ENCODE results near the gene CDK12.

The CDK12 gene

DNA sequence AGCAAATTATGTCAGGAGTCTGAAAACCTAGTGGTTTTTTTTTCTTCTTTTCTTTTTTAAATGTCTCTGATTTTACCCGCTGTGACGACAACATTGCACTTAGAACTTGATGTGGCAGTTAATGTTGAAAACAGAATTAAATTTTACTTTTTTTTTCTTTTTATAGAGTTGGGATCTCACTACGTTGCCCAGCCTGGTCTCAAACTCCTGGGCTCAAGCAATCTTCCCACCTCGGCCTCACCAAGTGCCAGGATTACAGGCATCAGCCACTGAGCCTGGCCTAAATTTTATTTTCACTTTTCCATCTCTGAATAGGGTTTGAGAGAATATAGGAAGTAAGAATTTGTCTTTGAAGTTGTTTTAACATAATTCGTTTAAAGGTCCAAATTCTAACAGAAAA is 52.6 kb downstream of the CDK12 start:
- Histone ChIP-seq H3K9me2 (replicated peaks; ENCODE audit: control insufficient read depth, low read length) (no peaks in the 10 kb centered on the region), H4K20me1 (ENCODE audit: control insufficient read depth, insufficient read depth, low read depth, low read length) (no peaks in the 10 kb centered on the region), H3K27me3 (ENCODE audit: control insufficient read depth, low read length) (no peaks in the 10 kb centered on the region), H3K4me2 (ENCODE audit: low read length) (no peak overlapping the region), H3K79me2 (ENCODE audit: control insufficient read depth, low read length) (no peaks in the 10 kb centered on the region), H3K36me3 (ENCODE audit: control insufficient read depth, low read length) (peaks cover 84% of the 10 kb centered on the region), H3F3A (ENCODE audit: control insufficient read depth, insufficient read depth) (peaks cover 3% of the 10 kb centered on the region; the same call in 1 of the 2 replicates), H3K4me3 (ENCODE audit: low read length) (no peak overlapping the region), H3K4me1 (ENCODE audit: control insufficient read depth, low read length) (no peaks in the 10 kb centered on the region), H3K27ac (ENCODE audit: low read depth, low read length) (no peak overlapping the region), H3K9me3 (ENCODE audit: control insufficient read depth, insufficient read depth, low read length) (no peaks in the 10 kb centered on the region)
- TF ChIP-seq CTCF (IDR thresholded peaks at IDR 0.05; ENCODE audit: low read depth, low read length, poor library complexity, severe bottlenecking) (no peak), EZH2phosphoT487 (IDR thresholded peaks at IDR 0.05; ENCODE audit: borderline replicate concordance, low read length) (no peak)

DNA sequence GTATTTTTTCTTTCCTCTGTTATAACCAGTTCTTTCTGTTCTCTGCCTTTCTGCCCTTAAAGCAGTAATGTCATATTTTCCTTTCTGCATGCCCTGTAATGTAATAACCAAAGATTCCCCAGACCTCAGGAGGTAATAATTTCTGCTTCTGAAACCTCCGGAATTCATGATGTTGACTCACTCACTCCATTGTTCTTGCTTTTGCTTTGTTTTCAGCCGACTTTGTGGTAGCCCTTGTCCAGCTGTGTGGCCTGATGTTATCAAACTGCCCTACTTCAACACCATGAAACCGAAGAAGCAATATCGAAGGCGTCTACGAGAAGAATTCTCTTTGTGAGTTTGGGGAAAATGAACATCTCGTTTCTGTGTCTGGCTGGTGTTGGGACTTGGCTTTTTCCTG is 55.9 kb downstream of the CDK12 start:
- Histone ChIP-seq H3K27ac (ENCODE audit: low read depth, low read length) (no peak overlapping the region), H3K4me2 (ENCODE audit: low read length) (no peak overlapping the region), H3K79me2 (ENCODE audit: control insufficient read depth, low read length) (no peaks in the 10 kb centered on the region), H3K9me2 (replicated peaks; ENCODE audit: control insufficient read depth, low read length) (no peaks in the 10 kb centered on the region), H3K9me3 (ENCODE audit: control insufficient read depth, insufficient read depth, low read length) (no peaks in the 10 kb centered on the region), H3K36me3 (ENCODE audit: control insufficient read depth, low read length) (peaks cover 83% of the 10 kb centered on the region), H4K20me1 (ENCODE audit: control insufficient read depth, insufficient read depth, low read depth, low read length) (no peaks in the 10 kb centered on the region), H3K4me1 (ENCODE audit: control insufficient read depth, low read length) (no peaks in the 10 kb centered on the region), H3K27me3 (ENCODE audit: control insufficient read depth, low read length) (no peaks in the 10 kb centered on the region), H3K4me3 (ENCODE audit: low read length) (no peak overlapping the region), H3F3A (ENCODE audit: control insufficient read depth, insufficient read depth) (0 out of 2 replicates have a peak, but pooled peaks cover 3% of the 10 kb centered on the region)
- no peak for TF ChIP-seq EZH2phosphoT487 (IDR thresholded peaks at IDR 0.05; ENCODE audit: borderline replicate concordance, low read length)
- no peak for TF ChIP-seq CTCF (IDR thresholded peaks at IDR 0.05; ENCODE audit: low read depth, low read length, poor library complexity, severe bottlenecking)

GRCh38 chr17:39525801-39526506 is 64.7 kb downstream of the CDK12 start:
- Histone ChIP-seq H3K36me3 (ENCODE audit: control insufficient read depth, low read length) (peaks cover 90% of the 10 kb centered on the region), H3K9me3 (ENCODE audit: control insufficient read depth, insufficient read depth, low read length) (no peaks in the 10 kb centered on the region), H3K4me2 (ENCODE audit: low read length) (no peak overlapping the region), H3K9me2 (replicated peaks; ENCODE audit: control insufficient read depth, low read length) (no peaks in the 10 kb centered on the region), H3F3A (ENCODE audit: control insufficient read depth, insufficient read depth) (no peaks in the 10 kb centered on the region; the same call in none of the 2 replicates), H3K27ac (ENCODE audit: low read depth, low read length) (no peak overlapping the region), H4K20me1 (ENCODE audit: control insufficient read depth, insufficient read depth, low read depth, low read length) (no peaks in the 10 kb centered on the region), H3K79me2 (ENCODE audit: control insufficient read depth, low read length) (no peaks in the 10 kb centered on the region), H3K4me1 (ENCODE audit: control insufficient read depth, low read length) (no peaks in the 10 kb centered on the region), H3K4me3 (ENCODE audit: low read length) (no peak overlapping the region), H3K27me3 (ENCODE audit: control insufficient read depth, low read length) (no peaks in the 10 kb centered on the region)
- no peak for TF ChIP-seq EZH2phosphoT487 (IDR thresholded peaks at IDR 0.05; ENCODE audit: borderline replicate concordance, low read length)
- TF ChIP-seq CTCF (IDR thresholded peaks at IDR 0.05; ENCODE audit: low read depth, low read length, poor library complexity, severe bottlenecking) = no peak
